HG03342 (cell line): ENCODE measurements around the gene NR1D1.

Experiments used
- ATAC-seq: cut with Tn5 transposase; IDR thresholded peaks from one replicate; pipeline ENCODE4 v1.9.1; 2021; ENCODE audit warnings: mild to moderate bottlenecking, moderate library complexity; ENCODE audit not compliant: unreplicated experiment

Gene NR1D1

DNA sequence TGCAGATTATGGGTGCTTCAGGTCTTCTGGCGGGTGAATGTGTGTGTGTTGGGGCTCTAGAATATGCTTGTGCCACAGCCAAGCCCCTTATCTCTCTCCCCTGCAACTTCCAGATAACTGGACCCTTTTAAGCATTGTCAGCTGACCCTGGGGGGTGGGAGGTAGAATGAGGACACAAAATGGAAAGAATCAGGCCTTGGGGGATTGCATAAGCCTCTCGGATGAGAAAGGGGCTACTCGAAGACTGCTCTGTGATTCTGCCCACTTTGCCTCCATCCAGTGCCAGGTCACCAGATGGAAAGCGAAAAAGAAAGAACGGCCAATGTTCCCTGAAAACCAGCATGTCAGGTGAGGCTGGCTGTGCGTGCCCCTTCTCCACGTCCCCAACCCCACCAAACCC, 23.8 kb downstream of the NR1D1 start:
- no peak for ATAC-seq

DNA sequence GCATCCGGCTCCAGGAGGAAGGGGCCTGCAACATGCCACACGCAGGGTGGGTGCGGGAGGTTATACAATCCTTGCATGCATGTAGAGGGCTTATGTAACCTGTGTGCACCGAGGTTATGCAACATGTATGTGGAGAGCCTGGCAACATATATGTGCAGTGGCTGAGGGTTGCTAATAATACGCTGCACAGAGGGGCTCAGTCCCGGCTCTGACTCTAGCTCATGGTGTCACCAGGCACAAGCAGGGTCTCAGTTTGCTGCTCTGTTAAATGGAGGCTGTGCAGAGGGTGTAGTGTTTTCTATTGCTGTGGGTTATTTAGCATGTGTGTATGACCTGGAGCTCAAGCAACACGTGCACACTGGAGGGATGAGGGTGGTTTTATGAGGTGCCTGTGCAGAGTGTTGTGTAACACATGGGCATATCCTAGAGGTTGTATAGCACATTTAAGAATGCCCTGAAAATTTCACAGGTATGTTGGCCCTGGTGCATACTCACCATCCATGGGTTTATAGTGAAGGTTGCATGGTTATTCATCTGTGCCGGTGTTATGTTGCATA, 24.4 kb downstream of the NR1D1 start:
- ATAC-seq: no peak

DNA sequence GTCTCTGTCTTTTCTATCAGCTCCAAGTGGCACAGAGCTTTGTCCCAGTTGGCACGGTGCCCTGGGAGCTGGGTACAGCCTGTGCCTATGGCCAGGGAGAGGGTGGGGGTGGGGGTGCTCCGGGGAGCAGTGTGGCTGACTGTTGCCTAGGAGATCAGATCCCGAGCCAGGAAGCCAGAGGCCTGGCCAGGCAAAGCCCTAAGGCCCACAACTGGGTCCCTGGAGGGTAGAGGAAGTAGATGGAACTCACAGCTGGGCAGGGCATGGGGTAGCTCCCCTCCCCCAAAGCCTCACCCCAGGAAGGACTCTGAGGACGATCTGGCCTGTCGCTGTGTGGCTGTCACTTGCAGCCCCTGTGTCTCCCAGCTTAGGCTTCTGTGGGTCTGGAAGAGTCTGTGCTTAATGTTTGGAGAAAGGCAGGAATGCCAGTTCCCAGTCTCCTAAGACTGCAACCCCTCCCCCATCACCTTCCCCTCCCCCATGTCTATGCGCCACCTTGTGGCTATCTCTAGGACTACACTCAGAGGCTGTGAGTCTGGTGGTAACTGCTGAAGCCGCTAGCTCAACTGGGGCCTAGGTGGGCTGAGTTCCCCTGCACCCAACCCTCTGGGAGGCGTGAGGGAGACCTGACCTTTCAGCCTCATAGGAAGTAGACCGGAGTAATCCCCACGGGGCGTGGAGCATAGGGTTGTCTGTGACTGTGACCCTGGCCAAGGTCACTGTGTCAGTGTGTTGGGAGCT, 25.0 kb downstream of the NR1D1 start:
- no peak for ATAC-seq

DNA sequence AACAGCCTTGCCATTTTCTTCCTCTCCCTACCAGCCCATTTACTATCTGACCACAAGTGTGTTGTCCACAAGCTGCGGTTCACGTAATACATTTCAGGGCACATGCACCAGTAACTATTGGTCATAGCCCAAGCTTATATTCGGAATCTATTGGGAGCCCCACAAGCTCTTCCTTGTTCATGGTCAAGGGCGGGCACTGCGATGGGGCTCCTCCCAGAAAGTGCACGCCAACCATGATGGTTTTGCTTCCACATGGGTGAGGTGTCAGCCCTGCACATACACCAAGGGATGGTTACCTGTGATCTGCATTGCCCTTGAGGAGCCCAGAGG, 25.6 kb downstream of the NR1D1 start:
- no peak for ATAC-seq

DNA sequence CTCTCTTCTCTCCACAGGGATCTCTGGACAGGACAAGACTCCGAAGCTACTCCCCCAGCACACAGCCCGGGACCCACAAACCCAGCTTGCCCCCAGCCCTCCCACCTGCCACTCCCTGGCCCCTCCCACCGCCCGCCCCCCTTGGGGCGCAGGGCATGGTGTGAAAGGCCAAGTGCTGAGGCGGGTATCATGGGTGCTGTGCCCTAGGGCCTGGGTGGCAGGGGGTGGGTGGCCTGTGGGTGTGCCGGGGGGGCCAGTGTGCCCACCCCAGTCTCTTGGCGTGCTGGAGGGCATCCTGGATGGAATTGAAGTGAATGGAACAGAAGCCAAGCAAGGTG, 26.2 kb downstream of the NR1D1 start:
- no peak for ATAC-seq

DNA sequence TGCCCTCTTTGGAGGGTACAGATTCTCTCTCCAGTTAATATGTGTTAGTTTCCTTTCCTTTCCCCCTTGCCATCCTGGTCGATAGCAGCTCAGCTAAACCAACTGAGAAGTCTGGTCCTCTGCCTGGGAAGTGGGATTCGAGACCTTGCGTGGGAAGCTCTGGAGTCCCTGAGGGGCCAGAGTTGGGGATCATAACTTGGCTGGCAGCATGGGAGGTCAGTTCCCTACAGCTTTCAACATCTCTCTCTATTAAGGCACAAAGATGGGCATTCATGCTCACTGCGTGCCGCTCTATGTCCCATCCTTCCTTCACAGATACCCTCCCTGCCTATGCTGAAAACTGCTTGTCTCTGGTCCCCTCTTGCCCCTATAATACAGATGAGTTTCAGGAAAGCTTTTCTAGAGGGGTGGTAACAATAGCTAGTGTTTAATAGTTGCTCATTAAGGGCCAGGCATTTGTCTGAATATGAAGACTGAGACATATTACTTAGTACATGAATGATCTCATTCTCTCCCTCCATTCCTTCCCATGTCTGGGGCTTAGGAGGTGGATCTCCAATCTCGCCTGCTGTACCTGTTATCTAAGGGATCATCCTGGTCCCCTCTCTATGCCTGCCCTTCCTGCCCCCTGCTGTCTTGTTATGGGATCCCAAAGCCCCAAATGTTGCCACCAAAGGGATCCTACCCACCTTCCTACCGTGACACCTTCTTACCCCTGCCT, 26.8 kb downstream of the NR1D1 start:
- no peak for ATAC-seq

DNA sequence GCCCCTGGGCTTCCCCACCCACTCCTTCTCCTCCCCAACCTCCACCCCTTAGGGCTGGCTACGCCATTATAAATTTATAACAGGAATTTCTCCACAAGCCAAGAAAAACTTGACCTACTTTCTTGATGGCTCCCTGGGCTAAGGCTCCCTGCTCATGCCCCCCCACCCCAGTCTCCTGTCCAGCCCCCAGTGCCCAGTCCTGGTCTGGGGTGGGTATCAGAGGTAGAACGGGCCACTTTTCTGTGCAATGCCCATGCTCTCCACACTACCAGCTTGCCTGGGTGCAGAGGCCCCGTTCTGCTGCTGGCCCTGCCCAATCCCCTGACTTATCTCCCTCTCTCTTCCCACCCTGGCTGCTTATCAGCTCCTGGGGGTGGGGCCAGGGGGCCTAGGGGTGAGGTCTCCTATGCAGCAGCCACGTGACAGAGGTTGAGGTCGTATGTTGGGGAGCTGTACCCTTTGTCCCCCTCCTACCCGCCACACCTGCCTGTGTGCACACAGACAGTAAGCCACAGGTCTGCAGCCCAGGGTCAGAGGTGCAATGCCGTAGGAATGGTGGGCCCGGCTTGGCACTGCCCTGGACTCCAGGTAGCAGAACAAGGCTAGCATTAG, 27.5 kb downstream of the NR1D1 start:
- ATAC-seq: no peak

DNA sequence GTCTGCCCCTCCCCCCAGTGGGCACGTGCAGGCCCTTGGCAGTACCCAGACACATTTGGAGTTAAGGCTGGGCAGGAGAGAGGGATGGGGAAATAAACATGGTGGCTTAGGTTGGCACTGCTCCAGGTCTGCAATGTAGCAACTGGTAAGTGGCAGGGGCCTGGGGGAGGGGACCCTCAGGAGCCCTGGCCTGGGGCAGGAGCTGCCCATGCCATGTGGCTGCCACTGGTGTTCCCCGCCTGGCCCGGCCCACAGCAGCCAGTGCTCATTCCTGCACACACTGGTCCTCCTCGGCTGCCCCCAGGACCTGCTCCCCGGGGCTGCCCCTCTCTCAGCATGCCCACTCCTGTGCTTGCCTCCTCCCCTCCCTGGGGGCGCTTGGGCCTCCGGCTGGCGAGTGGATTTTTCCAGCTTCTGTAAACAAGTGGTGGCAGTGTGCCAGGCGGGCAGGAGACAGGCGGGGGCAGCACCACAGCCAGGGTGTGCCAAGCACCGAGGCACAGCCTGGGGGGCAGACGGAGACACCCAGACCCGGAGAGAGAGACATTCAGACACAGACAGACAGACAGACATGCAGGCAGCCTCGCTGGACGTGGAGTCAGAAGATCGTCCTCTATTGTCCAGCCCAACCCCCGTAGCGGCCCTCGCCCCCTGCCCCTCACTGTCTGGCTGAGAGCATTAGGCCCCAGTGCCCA, 28.2 kb downstream of the NR1D1 start:
- ATAC-seq: no peak

DNA sequence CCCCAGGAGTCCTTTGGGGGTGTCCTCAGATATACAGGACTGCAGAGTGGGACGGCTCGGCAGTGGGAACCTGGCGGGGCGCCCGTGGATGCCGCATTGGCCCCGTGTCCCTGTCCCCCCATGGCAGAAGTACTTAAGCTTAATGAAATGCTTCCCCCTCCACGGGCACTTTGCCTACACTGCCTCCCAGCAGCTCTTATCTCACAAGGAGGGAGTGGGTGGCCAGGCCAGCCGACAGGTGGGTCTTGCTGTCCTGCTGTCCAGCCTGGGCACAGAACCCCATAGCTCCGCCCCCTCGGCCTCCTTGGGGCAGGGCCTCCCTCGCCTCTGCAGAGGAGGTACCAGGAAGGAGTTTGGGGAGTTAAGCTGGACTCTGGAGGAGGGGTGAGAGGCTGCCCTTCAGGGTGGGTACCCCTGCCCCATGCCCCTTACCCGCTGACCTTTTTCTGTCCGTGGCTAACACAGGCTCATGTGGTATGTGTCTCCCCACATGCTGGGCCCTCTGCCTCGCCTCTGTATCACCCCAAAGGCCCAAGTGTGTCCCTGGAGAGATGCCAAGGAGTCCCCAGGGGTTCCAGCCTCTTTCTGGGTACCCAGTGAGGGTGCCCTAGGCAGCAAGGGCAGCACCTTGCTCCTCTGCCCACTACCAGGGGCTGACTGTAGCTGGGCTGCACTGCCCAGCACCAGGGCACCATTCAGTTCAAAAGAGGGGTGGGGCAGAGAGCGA, 28.9 kb downstream of the NR1D1 start:
- ATAC-seq: no peak

DNA sequence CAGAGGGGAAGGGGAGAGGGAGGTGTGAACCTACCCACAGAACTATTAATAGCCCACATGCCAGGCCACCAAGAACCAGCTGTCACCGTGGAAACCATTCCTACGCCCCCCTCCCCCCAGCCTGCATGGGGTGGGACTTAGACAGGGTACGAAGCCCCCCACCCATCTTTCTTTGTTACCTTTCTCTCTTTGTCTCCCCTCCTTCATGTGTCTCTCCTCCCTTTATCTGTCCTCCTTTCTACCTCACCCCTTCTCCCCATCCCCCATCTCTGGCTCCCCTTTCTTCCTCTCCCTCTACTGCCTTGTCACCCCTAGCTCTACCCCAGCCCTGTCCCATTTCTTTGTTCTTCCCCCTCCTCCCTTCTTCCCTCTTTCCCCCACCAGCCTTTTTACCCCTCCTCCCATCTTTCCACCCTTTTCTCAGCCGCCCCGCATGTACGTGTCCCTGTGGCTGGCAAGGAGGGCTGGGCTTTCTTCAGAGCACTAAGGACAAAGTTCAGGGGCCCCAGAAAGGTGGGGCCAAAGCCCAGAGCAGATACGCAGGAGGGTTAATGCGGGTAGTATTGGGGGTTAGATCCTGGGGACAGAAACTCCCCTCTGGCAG, 29.6 kb downstream of the NR1D1 start:
- ATAC-seq: no peak

DNA sequence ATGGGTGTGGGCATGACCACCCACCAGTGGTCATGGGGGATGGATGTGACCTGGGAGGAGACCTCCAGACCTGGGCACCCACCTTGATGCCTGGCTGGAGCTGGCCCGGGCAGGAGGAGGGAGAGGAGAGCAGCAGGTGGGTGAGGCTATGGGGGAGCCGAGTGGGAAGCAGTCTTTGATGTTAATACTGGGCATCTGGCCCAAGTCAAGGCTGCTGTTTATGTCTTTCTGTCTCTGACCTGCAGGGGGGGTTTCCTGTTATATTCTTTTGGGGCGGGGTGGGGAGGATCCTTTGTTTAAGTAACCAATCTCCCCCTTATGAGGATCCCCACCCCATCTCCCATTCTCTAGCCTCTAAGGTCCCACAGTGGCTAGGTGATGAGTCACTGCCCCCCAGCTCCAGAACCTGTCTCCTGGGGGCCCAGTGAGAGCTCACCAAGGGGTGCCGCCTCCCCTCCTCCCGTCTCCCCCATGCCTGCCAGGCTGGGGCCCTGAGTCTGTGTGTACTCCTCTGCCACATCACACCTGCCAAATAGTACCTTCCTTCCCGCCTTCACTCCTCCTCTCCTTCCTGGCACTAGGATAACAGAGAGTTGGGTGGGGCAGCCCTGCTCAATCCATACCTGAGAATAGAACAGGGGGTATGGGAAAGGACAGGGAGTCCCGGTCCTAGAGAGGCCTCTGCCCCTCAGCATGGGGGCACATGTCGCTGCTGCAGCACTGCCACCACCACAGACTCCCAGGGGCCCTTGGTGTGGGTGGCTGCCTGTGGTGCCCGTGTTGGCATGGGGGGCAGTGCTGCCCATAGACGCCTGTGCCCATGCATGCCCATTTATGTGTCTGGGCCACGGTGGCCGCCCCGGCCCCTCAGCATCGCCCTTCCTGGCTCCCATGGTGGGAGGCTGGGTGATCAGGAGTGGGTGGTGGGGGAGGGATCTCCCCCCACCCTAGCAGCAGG, 30.4 kb downstream of the NR1D1 start:
- ATAC-seq: no peak

DNA sequence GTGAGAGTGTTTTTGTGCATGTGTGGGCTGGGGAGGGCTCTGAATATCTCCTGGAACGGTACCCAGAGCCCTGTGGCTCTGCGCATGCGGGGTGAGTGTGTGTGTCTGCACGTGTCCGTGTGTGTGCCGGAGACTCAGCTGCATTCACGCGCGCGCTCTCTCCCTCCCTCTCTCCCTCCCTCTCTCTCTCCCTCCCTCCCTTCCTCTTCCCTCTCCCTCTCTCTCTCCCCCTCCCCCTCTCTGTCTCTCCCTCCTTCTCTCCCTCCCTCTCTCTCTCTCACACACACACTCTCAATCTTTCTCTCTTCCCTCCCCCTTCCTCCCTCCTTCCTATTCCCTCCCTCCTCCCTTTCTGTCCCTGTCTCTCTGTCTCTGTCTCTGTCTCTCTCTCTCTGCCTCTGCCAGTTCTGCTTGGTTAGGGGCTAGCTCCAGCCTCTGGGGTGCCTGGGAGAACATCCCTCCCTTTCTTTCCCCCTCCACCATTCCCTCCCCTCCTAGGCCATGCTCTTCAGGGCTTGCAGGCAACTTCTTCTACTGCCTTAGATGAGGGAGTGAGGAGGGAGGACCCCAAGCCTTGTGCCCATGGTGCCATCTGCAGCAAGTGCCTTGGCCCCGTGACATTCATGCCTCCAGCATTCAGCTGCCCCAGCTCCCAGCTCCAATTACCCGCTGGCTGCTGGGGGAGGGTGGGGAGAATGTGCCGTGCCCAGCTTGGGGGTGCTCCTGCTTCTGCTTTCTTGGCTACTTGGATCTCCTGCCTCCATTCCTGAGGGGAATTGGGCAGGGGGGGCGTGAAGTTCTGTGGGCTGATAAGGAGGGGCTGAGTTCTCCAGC, 31.3 kb downstream of the NR1D1 start:
- no peak for ATAC-seq

DNA sequence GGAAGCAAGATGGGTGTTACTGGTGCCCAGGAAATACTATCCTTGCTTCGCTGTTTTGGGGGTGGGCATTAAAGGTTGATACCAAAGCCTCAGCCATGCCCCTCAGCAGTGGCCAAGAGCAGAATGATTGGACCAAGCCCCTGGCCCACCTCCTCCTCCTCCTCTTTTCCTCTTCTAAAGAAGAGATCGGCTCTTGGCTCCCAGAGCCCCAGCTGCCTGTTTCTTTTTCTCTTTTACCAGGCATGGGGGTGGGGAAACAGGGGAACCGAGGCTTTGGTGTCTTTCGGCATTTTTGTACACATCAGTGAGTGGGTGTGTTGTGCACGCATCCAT, 31.8 kb downstream of the NR1D1 start:
- no peak for ATAC-seq

DNA sequence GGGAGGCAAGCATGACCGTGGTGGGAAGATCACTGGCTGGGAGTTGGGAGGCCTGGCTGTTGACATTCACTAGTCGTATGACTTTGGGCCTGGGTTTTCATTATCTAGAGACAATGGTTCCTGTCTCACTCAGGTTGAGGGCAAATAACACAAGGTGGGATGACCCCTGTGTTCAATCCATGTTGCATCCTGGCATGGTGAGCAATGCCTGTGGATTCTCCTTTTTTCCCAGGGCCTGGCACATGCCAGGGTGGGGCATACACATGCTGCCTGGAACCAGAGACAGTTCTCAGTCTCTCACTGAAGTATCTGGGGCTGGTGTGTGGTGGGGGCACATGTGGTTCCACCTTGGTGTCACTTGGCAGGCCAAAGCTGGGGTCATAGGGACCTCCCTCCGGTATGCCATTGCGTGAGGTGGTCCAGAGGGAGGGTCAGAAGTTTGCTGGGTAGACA, 32.2 kb downstream of the NR1D1 start:
- no peak for ATAC-seq

DNA sequence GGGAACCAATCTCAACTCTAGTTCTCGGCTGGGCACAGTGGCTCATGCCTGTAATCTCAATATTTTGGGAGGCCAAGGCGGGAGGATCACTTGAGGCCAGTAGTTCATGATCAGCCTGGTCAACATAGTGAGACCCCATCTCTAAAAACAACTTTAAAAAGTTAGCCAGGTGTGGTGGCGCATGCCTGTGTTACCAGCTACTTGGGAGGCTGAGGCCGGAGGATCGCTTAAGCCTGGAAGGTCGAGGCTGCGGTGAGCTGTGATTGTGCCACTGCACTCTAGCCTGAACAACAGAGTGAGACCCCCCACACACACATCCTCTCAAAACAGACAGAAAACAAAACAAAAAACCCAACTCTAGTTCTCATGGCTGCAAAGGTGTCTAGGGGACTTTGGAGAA, 32.7 kb downstream of the NR1D1 start:
- no peak for ATAC-seq

DNA sequence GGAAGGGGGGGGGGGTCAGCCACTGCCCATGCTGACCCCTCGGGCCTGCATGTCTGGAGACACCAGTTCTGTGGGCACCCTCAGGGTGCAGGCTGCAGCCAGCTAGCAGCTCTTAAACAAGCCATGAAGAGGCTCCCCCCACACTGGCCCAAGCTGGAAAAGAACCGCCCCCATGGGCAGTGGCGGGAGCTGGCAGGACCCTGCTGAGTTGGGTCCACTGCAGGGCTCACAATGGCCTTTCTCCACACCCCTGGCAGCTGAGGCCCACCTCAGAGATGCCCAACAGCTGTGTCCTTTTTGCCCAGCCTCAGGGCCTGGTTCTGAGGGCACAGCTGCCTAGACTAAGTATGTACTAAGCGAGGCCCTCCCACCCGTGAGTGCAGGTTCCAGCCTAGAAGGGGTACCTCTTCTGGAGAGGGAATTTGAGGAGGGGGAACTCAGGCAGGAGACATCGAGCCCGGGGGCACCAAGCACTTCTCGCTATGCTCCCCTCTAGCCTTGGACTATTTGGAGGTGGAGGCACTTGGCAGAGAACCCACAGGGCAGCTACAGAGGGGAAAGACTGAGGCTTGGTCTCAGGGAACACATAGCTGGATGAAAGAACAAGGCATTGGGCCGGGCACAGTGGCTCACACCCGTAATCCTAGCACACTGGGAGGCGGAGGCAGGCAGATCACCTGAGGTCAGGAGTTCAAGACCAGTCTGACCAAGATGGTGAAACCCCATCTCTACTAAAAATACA, 34.4 kb downstream of the NR1D1 start:
- ATAC-seq: no peak

DNA sequence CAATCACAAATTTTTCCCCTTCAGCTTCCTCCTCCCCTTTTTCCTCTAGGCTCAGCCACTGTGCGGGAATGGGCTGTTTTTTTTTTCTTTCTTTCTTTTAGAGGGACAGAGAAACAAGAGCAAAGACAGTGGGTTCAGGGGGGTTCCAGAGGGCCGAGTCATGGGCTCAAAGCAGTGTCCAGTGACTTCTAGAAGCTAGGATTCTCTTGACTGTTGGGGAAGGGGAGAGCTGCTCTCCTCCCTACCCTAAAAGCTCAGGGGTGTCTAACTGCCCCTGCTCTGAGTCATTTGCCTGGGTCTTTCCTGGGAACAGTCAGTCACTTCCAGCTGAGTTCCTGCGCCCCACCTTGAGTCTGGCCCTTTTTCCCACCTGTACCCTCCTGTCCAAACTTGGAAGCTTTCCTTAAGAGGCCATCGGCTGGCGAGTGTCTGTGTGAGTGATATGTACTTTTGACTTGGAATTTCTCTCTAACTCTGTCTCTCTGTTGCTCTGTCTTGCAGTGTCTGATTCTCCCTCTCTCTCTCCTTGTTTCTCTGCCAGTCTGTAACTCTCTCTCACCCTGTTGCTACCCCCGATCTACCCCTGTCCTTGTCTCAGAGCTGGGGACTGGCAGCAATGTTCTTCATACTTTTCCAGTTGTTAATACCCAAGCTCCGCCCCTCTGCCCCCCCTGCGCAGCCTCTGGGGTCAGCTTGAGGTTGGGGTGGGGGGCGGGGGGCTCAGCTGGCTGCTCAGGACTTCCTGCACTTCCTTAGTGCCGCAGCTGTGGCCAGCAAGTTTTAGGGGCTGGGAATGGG, 35.2 kb downstream of the NR1D1 start:
- ATAC-seq: no peak
